Measurements from ENCODE around the gene ACSL3.
"Not testable (repeated sequence)": the region's sequence is repeated elsewhere in the genome, so short reads cannot be mapped to it uniquely, and the experiment has no call there.

The ACSL3 gene

DNA sequence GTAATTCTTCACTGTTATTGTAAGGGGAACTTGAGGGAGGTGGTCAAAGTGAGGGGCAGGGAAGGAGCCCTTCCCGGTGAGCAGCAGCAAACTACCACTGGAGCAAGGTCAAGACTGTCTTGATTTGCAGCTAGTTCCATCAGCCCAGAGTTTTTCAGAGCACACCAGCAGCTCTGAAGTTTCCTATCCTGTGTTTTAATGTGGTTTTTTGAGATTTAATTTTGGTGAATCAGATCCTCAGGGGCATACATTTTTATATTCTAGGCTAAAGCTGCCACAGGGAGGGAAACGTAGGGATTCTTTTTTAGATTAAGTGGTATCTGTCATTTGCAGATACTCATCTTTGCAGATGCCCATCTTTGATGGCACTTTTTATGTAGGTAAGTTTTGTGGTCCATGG lies 124.1 kb downstream of the ACSL3 start:
- in situ Hi-C loops (cut with MboI; ENCODE audit: low pct_unique_long_range_greater_than_20kb, low sequenced_read_pairs), result no loop called here
- DNase-seq, result no peak

DNA sequence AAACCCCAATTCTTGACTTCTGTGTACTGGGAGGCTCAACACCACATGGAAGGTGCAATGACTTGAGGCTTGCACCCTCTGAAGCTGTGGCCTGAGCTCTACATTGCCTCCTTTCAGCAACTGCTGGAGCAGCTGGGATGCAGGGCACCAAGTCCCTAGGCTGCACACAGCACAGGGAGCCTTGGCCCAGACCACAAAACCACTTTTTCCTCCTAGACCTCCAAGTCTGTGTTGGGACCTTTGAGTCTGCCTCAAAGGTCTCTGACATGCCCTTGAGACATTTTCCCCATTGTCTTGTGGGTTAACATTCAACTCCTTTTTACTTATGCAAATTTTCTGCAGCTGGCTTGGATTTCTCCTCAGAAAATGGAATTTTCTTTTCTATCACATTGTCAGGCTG lies 128.6 kb downstream of the ACSL3 start:
- in situ Hi-C loops (cut with MboI; ENCODE audit: low pct_unique_long_range_greater_than_20kb, low sequenced_read_pairs), result no loop called here
- DNase-seq, result no peak

DNA sequence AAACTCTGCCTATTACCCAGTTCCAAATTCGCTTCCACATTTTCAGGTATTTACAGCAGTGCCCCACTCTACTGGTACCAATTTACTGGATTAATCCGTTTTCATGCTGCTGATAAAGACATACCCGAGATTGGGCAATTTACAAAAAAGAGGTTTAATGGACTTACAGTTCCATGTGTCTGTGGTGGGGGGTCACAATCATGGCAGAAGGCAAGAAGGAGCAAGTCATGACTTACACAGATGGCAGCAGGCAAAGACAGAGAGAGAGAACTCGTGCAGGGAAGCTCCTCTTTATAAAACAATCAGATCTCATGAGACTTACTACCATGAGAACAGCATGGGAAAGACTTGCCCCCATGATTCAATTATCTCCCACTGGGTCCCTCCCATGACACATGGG lies 129.4 kb downstream of the ACSL3 start:
- in situ Hi-C loops (cut with MboI; ENCODE audit: low pct_unique_long_range_greater_than_20kb, low sequenced_read_pairs); DNase-seq: not testable (repeated sequence)

DNA sequence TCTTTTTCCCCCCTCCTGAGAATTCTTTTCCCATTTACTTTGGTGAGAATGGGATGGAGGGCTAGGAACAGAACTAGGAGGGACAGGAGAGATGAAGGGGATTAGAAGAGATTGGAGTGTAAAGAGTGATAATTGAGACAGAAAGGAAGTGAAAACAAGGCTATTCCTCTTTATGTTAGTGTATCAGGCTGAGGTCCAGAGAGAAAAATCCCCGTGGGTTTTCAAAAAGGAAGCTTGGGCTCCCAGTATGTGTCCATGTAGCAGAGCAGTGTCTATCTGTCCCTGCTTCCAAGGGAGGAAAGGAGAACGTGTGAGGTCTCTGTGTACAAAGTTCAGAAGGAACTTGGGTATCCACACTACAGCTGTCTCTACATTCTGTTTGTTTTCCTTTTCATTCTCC lies 131.3 kb downstream of the ACSL3 start:
- in situ Hi-C loops (cut with MboI; ENCODE audit: low pct_unique_long_range_greater_than_20kb, low sequenced_read_pairs), result no loop called here
- no peak for DNase-seq
